ENCODE data around the gene MASP1.
"Not testable (repeated sequence)": the region's sequence is repeated elsewhere in the genome, so short reads cannot be mapped to it uniquely, and the experiment has no call there.

The MASP1 gene

GRCh38 chr3:187252311-187252710 lies 39.2 kb downstream of the MASP1 start:
- Histone ChIP-seq H3K9ac (ENCODE audit: low read length in 2 of 2) (no peak overlapping the region), H3K4me1 (ENCODE audit: control insufficient read depth, insufficient read depth, low read length) (no peaks in the 10 kb centered on the region), H3K27ac (ENCODE audit: low read length) (no peak overlapping the region), H3K36me3 (ENCODE audit: control insufficient read depth in 2 of 2, insufficient read depth in 2 of 2, low read length in 2 of 2) (no peaks in the 10 kb centered on the region), H3K4me3 (ENCODE audit: low read length in 2 of 2) (no peak overlapping the region), H3K27me3 (ENCODE audit: control insufficient read depth in 1 of 2, insufficient read depth in 2 of 2, low read length in 2 of 2) (no peaks in the 10 kb centered on the region), H3K9me3 (ENCODE audit: control insufficient read depth in 2 of 2, low read length in 2 of 2) (no peaks in the 10 kb centered on the region)

- no peaks in the 10 kb centered on the region for H3K27me3 ChIP-seq (ENCODE audit: control insufficient read depth in 1 of 2, insufficient read depth in 2 of 2, low read length in 2 of 2)
- H3K36me3 ChIP-seq (ENCODE audit: control insufficient read depth in 2 of 2, insufficient read depth in 2 of 2, low read length in 2 of 2) = no peaks in the 10 kb centered on the region
- no peak overlapping the region for H3K27ac ChIP-seq (ENCODE audit: low read length)
- H3K4me3 ChIP-seq (ENCODE audit: low read length in 2 of 2) = no peak overlapping the region
- no peaks in the 10 kb centered on the region for H3K9me3 ChIP-seq (ENCODE audit: control insufficient read depth in 2 of 2, low read length in 2 of 2)
- H3K4me1 ChIP-seq (ENCODE audit: control insufficient read depth, insufficient read depth, low read length) = no peaks in the 10 kb centered on the region
- no peak overlapping the region for H3K9ac ChIP-seq (ENCODE audit: low read length in 2 of 2)
Observed at GRCh38 chr3:187251599-187251998, 39.9 kb downstream of the MASP1 start.

GRCh38 chr3:187247398-187247797 lies 44.1 kb downstream of the MASP1 start:
- Histone ChIP-seq H3K36me3 (ENCODE audit: control insufficient read depth in 2 of 2, insufficient read depth in 2 of 2, low read length in 2 of 2) (no peaks in the 10 kb centered on the region), H3K4me3 (ENCODE audit: low read length in 2 of 2) (no peak overlapping the region), H3K9me3 (ENCODE audit: control insufficient read depth in 2 of 2, low read length in 2 of 2) (no peaks in the 10 kb centered on the region), H3K9ac (ENCODE audit: low read length in 2 of 2) (no peak overlapping the region), H3K27me3 (ENCODE audit: control insufficient read depth in 1 of 2, insufficient read depth in 2 of 2, low read length in 2 of 2) (no peaks in the 10 kb centered on the region), H3K4me1 (ENCODE audit: control insufficient read depth, insufficient read depth, low read length) (peaks cover 4% of the 10 kb centered on the region), H3K27ac (ENCODE audit: low read length) (no peak overlapping the region)

GRCh38 chr3:187243933-187244524 lies 47.5 kb downstream of the MASP1 start:
- Histone ChIP-seq H3K27ac (ENCODE audit: low read length) (no peak overlapping the region), H3K4me1 (ENCODE audit: control insufficient read depth, insufficient read depth, low read length) (peaks cover 4% of the 10 kb centered on the region), H3K36me3 (ENCODE audit: control insufficient read depth in 2 of 2, insufficient read depth in 2 of 2, low read length in 2 of 2) (no peaks in the 10 kb centered on the region), H3K4me3 (ENCODE audit: low read length in 2 of 2) (no peak overlapping the region), H3K9ac (ENCODE audit: low read length in 2 of 2) (no peak overlapping the region), H3K27me3 (ENCODE audit: control insufficient read depth in 1 of 2, insufficient read depth in 2 of 2, low read length in 2 of 2) (no peaks in the 10 kb centered on the region), H3K9me3 (ENCODE audit: control insufficient read depth in 2 of 2, low read length in 2 of 2) (no peaks in the 10 kb centered on the region)

GRCh38 chr3:187242900-187243299 lies 48.6 kb downstream of the MASP1 start:
- Histone ChIP-seq H3K9ac (ENCODE audit: low read length in 2 of 2) (no peak overlapping the region), H3K9me3 (ENCODE audit: control insufficient read depth in 2 of 2, low read length in 2 of 2) (no peaks in the 10 kb centered on the region), H3K4me1 (ENCODE audit: control insufficient read depth, insufficient read depth, low read length) (peaks cover 4% of the 10 kb centered on the region), H3K4me3 (ENCODE audit: low read length in 2 of 2) (no peak overlapping the region), H3K36me3 (ENCODE audit: control insufficient read depth in 2 of 2, insufficient read depth in 2 of 2, low read length in 2 of 2) (no peaks in the 10 kb centered on the region), H3K27me3 (ENCODE audit: control insufficient read depth in 1 of 2, insufficient read depth in 2 of 2, low read length in 2 of 2) (no peaks in the 10 kb centered on the region), H3K27ac (ENCODE audit: low read length) (no peak overlapping the region)

- Histone ChIP-seq H3K9ac (ENCODE audit: low read length in 2 of 2) (no peak overlapping the region), H3K36me3 (ENCODE audit: control insufficient read depth in 2 of 2, insufficient read depth in 2 of 2, low read length in 2 of 2) (no peaks in the 10 kb centered on the region), H3K27ac (ENCODE audit: low read length) (no peak overlapping the region), H3K4me3 (ENCODE audit: low read length in 2 of 2) (no peak overlapping the region), H3K4me1 (ENCODE audit: control insufficient read depth, insufficient read depth, low read length) (peaks cover 4% of the 10 kb centered on the region), H3K27me3 (ENCODE audit: control insufficient read depth in 1 of 2, insufficient read depth in 2 of 2, low read length in 2 of 2) (no peaks in the 10 kb centered on the region), H3K9me3 (ENCODE audit: control insufficient read depth in 2 of 2, low read length in 2 of 2) (no peaks in the 10 kb centered on the region)
Observed at GRCh38 chr3:187242435-187242834, 49.1 kb downstream of the MASP1 start.

- not testable (repeated sequence) for H3K9me3 ChIP-seq (ENCODE audit: control insufficient read depth in 2 of 2, low read length in 2 of 2); H3K4me3 ChIP-seq (ENCODE audit: low read length in 2 of 2); H3K27ac ChIP-seq (ENCODE audit: low read length); H3K27me3 ChIP-seq (ENCODE audit: control insufficient read depth in 1 of 2, insufficient read depth in 2 of 2, low read length in 2 of 2); H3K36me3 ChIP-seq (ENCODE audit: control insufficient read depth in 2 of 2, insufficient read depth in 2 of 2, low read length in 2 of 2); H3K4me1 ChIP-seq (ENCODE audit: control insufficient read depth, insufficient read depth, low read length); H3K9ac ChIP-seq (ENCODE audit: low read length in 2 of 2)
Observed at GRCh38 chr3:187238835-187239234, 52.7 kb downstream of the MASP1 start.

GRCh38 chr3:187238239-187238638 lies 53.3 kb downstream of the MASP1 start:
- H3K36me3 ChIP-seq (ENCODE audit: control insufficient read depth in 2 of 2, insufficient read depth in 2 of 2, low read length in 2 of 2) = no peaks in the 10 kb centered on the region
- no peak overlapping the region for H3K27ac ChIP-seq (ENCODE audit: low read length)
- H3K4me3 ChIP-seq (ENCODE audit: low read length in 2 of 2) = no peak overlapping the region
- no peak overlapping the region for H3K9ac ChIP-seq (ENCODE audit: low read length in 2 of 2)
- no peaks in the 10 kb centered on the region for H3K27me3 ChIP-seq (ENCODE audit: control insufficient read depth in 1 of 2, insufficient read depth in 2 of 2, low read length in 2 of 2)
- no peaks in the 10 kb centered on the region for H3K9me3 ChIP-seq (ENCODE audit: control insufficient read depth in 2 of 2, low read length in 2 of 2)
- no peaks in the 10 kb centered on the region for H3K4me1 ChIP-seq (ENCODE audit: control insufficient read depth, insufficient read depth, low read length)

GRCh38 chr3:187237741-187238140 lies 53.8 kb downstream of the MASP1 start:
- Histone ChIP-seq H3K9me3 (ENCODE audit: control insufficient read depth in 2 of 2, low read length in 2 of 2) (no peaks in the 10 kb centered on the region), H3K27me3 (ENCODE audit: control insufficient read depth in 1 of 2, insufficient read depth in 2 of 2, low read length in 2 of 2) (no peaks in the 10 kb centered on the region), H3K36me3 (ENCODE audit: control insufficient read depth in 2 of 2, insufficient read depth in 2 of 2, low read length in 2 of 2) (no peaks in the 10 kb centered on the region), H3K4me3 (ENCODE audit: low read length in 2 of 2) (no peak overlapping the region), H3K9ac (ENCODE audit: low read length in 2 of 2) (no peak overlapping the region), H3K4me1 (ENCODE audit: control insufficient read depth, insufficient read depth, low read length) (no peaks in the 10 kb centered on the region), H3K27ac (ENCODE audit: low read length) (no peak overlapping the region)

- H3K36me3 ChIP-seq (ENCODE audit: control insufficient read depth in 2 of 2, insufficient read depth in 2 of 2, low read length in 2 of 2) = no peaks in the 10 kb centered on the region
- H3K9me3 ChIP-seq (ENCODE audit: control insufficient read depth in 2 of 2, low read length in 2 of 2) = no peaks in the 10 kb centered on the region
- H3K9ac ChIP-seq (ENCODE audit: low read length in 2 of 2) = no peak overlapping the region
- H3K4me3 ChIP-seq (ENCODE audit: low read length in 2 of 2) = no peak overlapping the region
- no peaks in the 10 kb centered on the region for H3K4me1 ChIP-seq (ENCODE audit: control insufficient read depth, insufficient read depth, low read length)
- H3K27me3 ChIP-seq (ENCODE audit: control insufficient read depth in 1 of 2, insufficient read depth in 2 of 2, low read length in 2 of 2) = no peaks in the 10 kb centered on the region
- no peak overlapping the region for H3K27ac ChIP-seq (ENCODE audit: low read length)
Observed at GRCh38 chr3:187236962-187237361, 54.6 kb downstream of the MASP1 start.

GRCh38 chr3:187230011-187230410 lies 61.5 kb downstream of the MASP1 start:
- Histone ChIP-seq H3K27ac (ENCODE audit: low read length) (no peak overlapping the region), H3K4me3 (ENCODE audit: low read length in 2 of 2) (no peak overlapping the region), H3K9ac (ENCODE audit: low read length in 2 of 2) (no peak overlapping the region), H3K27me3 (ENCODE audit: control insufficient read depth in 1 of 2, insufficient read depth in 2 of 2, low read length in 2 of 2) (no peaks in the 10 kb centered on the region), H3K9me3 (ENCODE audit: control insufficient read depth in 2 of 2, low read length in 2 of 2) (no peaks in the 10 kb centered on the region), H3K4me1 (ENCODE audit: control insufficient read depth, insufficient read depth, low read length) (peaks cover 3% of the 10 kb centered on the region), H3K36me3 (ENCODE audit: control insufficient read depth in 2 of 2, insufficient read depth in 2 of 2, low read length in 2 of 2) (no peaks in the 10 kb centered on the region)

Data from stomach smooth muscle (tissue), 2 donors.